ENCODE measurements around the gene CYBA.

CYBA gene

GRCh38 chr16:88650749-88651275 lies at the start of gene CYBA:
TSS of gene CYBA (minus strand) at chr16:88651053. CDS start at chr16:88651013, 40 bp downstream.
- DNase-seq (ENCODE audit: low read depth in 2 of 2): peak; percentile 76 to 81

- no peak for DNase-seq (ENCODE audit: low read depth in 2 of 2)
These were observed 49.4 kb upstream of the CYBA start for GRCh38 chr16:88700322-88700635.

GRCh38 chr16:88699180-88699579 lies 48.3 kb upstream of the CYBA start:
- DNase-seq (ENCODE audit: low read depth in 2 of 2): no peak

- DNase-seq (ENCODE audit: low read depth in 2 of 2): no peak
These were observed 47.8 kb upstream of the CYBA start for GRCh38 chr16:88698646-88699045.

GRCh38 chr16:88697831-88698615 lies 47.2 kb upstream of the CYBA start:
- DNase-seq (ENCODE audit: low read depth in 2 of 2): no peak

GRCh38 chr16:88697116-88697830 lies 46.4 kb upstream of the CYBA start:
- DNase-seq (ENCODE audit: low read depth in 2 of 2): no peak

- DNase-seq (ENCODE audit: low read depth in 2 of 2): no peak
These were observed 45.6 kb upstream of the CYBA start for GRCh38 chr16:88696441-88696840.

GRCh38 chr16:88695753-88696152 lies 44.9 kb upstream of the CYBA start:
- no peak for DNase-seq (ENCODE audit: low read depth in 2 of 2)

GRCh38 chr16:88695218-88695617 lies 44.4 kb upstream of the CYBA start:
- no peak for DNase-seq (ENCODE audit: low read depth in 2 of 2)

- DNase-seq (ENCODE audit: low read depth in 2 of 2): no peak
These were observed 43.6 kb upstream of the CYBA start for GRCh38 chr16:88694221-88695087.

- DNase-seq (ENCODE audit: low read depth in 2 of 2): no peak
These were observed 42.7 kb upstream of the CYBA start for GRCh38 chr16:88693420-88694177.

- no peak for DNase-seq (ENCODE audit: low read depth in 2 of 2)
These were observed 42.0 kb upstream of the CYBA start for GRCh38 chr16:88692861-88693260.

GRCh38 chr16:88691924-88692560 lies 41.2 kb upstream of the CYBA start:
- DNase-seq (ENCODE audit: low read depth in 2 of 2): no peak

GRCh38 chr16:88691129-88691813 lies 40.4 kb upstream of the CYBA start:
- DNase-seq (ENCODE audit: low read depth in 2 of 2): no peak

- no peak for DNase-seq (ENCODE audit: low read depth in 2 of 2)
These were observed 39.7 kb upstream of the CYBA start for GRCh38 chr16:88690341-88691128.

GRCh38 chr16:88688013-88688778 lies 37.3 kb upstream of the CYBA start:
- DNase-seq (ENCODE audit: low read depth in 2 of 2): no peak

- no peak for DNase-seq (ENCODE audit: low read depth in 2 of 2)
These were observed 36.8 kb upstream of the CYBA start for GRCh38 chr16:88687676-88688012.

- DNase-seq (ENCODE audit: low read depth in 2 of 2): no peak
These were observed 36.4 kb upstream of the CYBA start for GRCh38 chr16:88687254-88687576.
